Measurements from ENCODE around the gene TAF6. TPM values are rescaled to one million over a fixed set of nuclear protein-coding genes. Genes with fewer than 3 reads are reported as not detected.

Gene TAF6
- polyA plus RNA-seq, 2 of the 4 experiments (the other 2 are of a cell fraction) = 36.2 to 57.0 TPM

DNA sequence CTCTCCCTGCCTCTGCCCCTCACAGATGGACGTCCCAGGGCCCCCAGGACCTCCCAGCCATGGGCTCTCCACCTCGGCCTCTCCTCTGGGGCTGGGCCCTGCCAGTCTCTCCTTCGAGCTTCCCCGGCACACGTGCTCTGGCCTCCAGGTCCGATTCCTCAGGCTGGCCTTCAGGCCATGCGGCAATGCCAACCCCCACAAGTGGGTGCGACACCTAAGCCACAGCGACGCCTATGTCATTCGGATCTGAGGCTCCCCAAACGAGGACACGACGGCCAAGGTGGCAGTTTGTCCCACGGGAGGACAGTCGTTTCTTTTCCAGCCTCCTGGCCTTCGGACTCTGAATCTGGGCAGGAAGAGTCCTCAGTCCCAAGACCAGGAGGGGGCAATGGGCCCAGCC lies 12.5 kb downstream of the TAF6 start:
- ChIA-PET CTCF (interaction anchor here (1.1 kb wide), 1 partner anchor 370 kb away, joined by 3 read pairs; no protein-coding TSS in a partner anchor), POLR2A (interaction anchor here (0.8 kb wide), 1 partner anchor 42 kb away, joined by 3 read pairs; the partner anchor contains the start of gene LAMTOR4)
- no peak overlapping the region for H3K4me2 ChIP-seq
- WGBS (ENCODE audit: missing lambda C conversion rate) = 89% methylated on average over 17 of the region's 17 CpGs
- ATAC-seq (no peak), DNase-seq (ENCODE audit: low read depth in 1 of 2, low spot score in 1 of 2) (no peak), FAIRE-seq (no peak)
- H3K27ac ChIP-seq = no peak overlapping the region
- TF ChIP-seq JUNB (IDR thresholded peaks at IDR 0.05) (no peak), HOXB13 (CRISPR knock-in tag; IDR thresholded peaks at IDR 0.05; ENCODE audit: low read depth) (no peak), MAFK (IDR thresholded peaks at IDR 0.05; ENCODE audit: partially characterized antibody) (no peak), BHLHE40 (IDR thresholded peaks at IDR 0.05; ENCODE audit: low read depth, low read length) (no peak), CEBPB (IDR thresholded peaks at IDR 0.05) (no peak), EP300 (IDR thresholded peaks at IDR 0.05) (no peak), ZC3H11A (IDR thresholded peaks at IDR 0.05) (no peak), GATA3 (IDR thresholded peaks at IDR 0.05; ENCODE audit: borderline replicate concordance) (no peak), CHD2 (IDR thresholded peaks at IDR 0.05; ENCODE audit: low read length, partially characterized antibody) (no peak), FOXS1 (CRISPR knock-in tag; IDR thresholded peaks at IDR 0.05) (no peak), SMC3 (IDR thresholded peaks at IDR 0.05) (no peak), ESRRA (IDR thresholded peaks at IDR 0.05; ENCODE audit: borderline replicate concordance, low read length) (no peak), ELK1 (IDR thresholded peaks at IDR 0.05; ENCODE audit: low read depth, low read length) (no peak), FOSL2 (IDR thresholded peaks at IDR 0.05) (no peak), FOSL2 (CRISPR knock-in tag; IDR thresholded peaks at IDR 0.05) (no peak), POLR2AphosphoS2 (conservative IDR thresholded peaks at IDR 0.05; ENCODE audit: low read length) (no peak), KDM1A (IDR thresholded peaks at IDR 0.05; ENCODE audit: low read depth) (no peak)
- TF ChIP-seq, protein P1, sequence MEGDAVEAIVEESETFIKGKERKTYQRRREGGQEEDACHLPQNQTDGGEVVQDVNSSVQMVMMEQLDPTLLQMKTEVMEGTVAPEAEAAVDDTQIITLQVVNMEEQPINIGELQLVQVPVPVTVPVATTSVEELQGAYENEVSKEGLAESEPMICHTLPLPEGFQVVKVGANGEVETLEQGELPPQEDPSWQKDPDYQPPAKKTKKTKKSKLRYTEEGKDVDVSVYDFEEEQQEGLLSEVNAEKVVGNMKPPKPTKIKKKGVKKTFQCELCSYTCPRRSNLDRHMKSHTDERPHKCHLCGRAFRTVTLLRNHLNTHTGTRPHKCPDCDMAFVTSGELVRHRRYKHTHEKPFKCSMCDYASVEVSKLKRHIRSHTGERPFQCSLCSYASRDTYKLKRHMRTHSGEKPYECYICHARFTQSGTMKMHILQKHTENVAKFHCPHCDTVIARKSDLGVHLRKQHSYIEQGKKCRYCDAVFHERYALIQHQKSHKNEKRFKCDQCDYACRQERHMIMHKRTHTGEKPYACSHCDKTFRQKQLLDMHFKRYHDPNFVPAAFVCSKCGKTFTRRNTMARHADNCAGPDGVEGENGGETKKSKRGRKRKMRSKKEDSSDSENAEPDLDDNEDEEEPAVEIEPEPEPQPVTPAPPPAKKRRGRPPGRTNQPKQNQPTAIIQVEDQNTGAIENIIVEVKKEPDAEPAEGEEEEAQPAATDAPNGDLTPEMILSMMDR (IDR thresholded peaks at IDR 0.05) = no peak
- no peak overlapping the region for H3K4me3 ChIP-seq
- H3K9me3 ChIP-seq = no peaks in the 10 kb centered on the region
- H3K4me1 ChIP-seq = peaks cover 8% of the 10 kb centered on the region

DNA sequence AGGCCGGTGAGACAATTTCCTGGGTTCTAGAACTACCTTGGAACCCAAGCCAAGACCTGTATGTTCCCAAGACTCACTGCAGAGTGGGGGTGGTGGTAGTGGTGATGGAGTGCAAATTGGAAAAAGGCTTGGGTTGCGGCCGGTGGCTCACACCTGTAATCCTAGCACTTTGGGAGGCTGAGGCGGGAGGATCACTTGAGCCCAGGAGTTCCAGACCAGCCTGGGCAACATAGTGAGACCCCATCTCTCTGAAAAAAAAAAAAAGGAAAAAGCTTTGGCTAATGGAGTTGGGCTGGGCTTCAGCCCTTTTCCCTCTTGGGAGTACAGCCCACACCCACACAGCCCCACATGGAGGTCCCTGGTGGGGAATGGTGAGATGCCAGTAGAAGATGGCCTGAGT lies 13.6 kb downstream of the TAF6 start:
- DNase-seq (ENCODE audit: low read depth in 1 of 2, low spot score in 1 of 2) = no peak
- ATAC-seq = no peak
- ChIA-PET POLR2A (no interaction called here), CTCF (interaction anchor here (0.5 to 2.6 kb wide), 5 partner anchors 9 to 371 kb away, joined by 3 to 11 read pairs (median 7); no protein-coding TSS in a partner anchor)
- Histone ChIP-seq H3K9me3 (no peaks in the 10 kb centered on the region), H3K27ac (no peak overlapping the region), H3K4me3 (no peak overlapping the region), H3K4me2 (no peak overlapping the region), H3K4me1 (peaks cover 8% of the 10 kb centered on the region)
- no peak for FAIRE-seq
- 95% methylated on average over 4 of the region's 4 CpGs for WGBS (ENCODE audit: missing lambda C conversion rate)
- TF ChIP-seq EHF (CRISPR knock-in tag; IDR thresholded peaks at IDR 0.05) (no peak), ZSCAN20 (CRISPR knock-in tag; IDR thresholded peaks at IDR 0.05) (no peak), EHMT2 (IDR thresholded peaks at IDR 0.05; ENCODE audit: low read depth) (no peak), ESRRA (IDR thresholded peaks at IDR 0.05; ENCODE audit: borderline replicate concordance, low read length) (no peak), HOXB13 (CRISPR knock-in tag; IDR thresholded peaks at IDR 0.05; ENCODE audit: low read depth) (no peak), KDM1A (IDR thresholded peaks at IDR 0.05; ENCODE audit: low read depth) (no peak), RAD21 (conservative IDR thresholded peaks at IDR 0.05 in 1 of 2, IDR thresholded peaks at IDR 0.05 in 1 of 2) (no peak), TFCP2L1 (CRISPR knock-in tag; IDR thresholded peaks at IDR 0.05) (no peak), TP53 (CRISPR knock-in tag; IDR thresholded peaks at IDR 0.05) (no peak), CEBPB (IDR thresholded peaks at IDR 0.05) (no peak)
